ENCODE data around the gene ZNF562.

DNA sequence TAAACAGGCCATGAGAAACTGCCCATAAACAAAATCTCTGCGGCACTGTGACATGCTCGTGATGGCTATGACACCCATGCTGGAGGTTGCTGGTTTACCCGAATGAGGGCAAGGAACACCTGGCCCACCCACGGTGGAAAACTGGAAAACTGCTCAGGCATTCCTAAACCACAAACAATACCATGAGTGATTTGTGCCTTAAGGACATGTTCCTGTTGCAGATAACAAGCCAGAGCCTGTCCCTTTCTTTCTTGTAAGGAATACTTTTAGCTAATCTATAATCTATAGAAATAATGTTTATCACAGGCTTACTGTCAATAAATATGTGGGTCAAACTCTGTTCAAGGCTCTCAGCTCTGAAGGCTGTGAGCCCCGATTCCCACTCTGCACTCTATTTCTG lies 66.0 kb downstream of the ZNF562 start:
- TF ChIP-seq POLR2A (IDR thresholded peaks at IDR 0.05; ENCODE audit: extremely low read depth, insufficient read length): no peak
- TF ChIP-seq, protein P1, sequence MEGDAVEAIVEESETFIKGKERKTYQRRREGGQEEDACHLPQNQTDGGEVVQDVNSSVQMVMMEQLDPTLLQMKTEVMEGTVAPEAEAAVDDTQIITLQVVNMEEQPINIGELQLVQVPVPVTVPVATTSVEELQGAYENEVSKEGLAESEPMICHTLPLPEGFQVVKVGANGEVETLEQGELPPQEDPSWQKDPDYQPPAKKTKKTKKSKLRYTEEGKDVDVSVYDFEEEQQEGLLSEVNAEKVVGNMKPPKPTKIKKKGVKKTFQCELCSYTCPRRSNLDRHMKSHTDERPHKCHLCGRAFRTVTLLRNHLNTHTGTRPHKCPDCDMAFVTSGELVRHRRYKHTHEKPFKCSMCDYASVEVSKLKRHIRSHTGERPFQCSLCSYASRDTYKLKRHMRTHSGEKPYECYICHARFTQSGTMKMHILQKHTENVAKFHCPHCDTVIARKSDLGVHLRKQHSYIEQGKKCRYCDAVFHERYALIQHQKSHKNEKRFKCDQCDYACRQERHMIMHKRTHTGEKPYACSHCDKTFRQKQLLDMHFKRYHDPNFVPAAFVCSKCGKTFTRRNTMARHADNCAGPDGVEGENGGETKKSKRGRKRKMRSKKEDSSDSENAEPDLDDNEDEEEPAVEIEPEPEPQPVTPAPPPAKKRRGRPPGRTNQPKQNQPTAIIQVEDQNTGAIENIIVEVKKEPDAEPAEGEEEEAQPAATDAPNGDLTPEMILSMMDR (IDR thresholded peaks at IDR 0.05; ENCODE audit: low read depth, low read length): no peak
- no peak for TF ChIP-seq MYC (IDR thresholded peaks at IDR 0.05; ENCODE audit: low read depth, low read length)

Data from NB4 (cell line).